Measurements from ENCODE around the gene ANKH.
A peak's percentile ranks its signal among the peaks of the same experiment; 100 is the strongest.

ANKH gene

DNA sequence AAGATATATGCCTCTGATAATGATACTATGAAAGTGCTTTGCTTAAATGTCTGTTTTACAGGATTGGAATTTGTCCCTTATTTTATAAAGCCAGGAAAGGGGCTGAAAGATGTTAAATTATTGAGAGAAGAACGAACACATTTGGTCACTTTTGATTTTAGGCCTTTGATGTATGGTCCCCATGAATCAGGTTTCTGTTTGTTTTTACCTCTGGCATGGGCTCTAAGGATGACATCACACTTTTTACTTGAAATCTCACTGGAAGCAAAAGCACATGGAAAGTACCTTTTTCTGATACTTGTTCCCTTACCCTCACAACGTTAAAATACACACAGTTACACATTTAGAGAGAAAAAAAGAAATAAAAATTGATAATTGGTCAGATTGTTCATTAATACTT is 200.2 kb downstream of the ANKH start:
- DNase-seq (ENCODE audit: low spot score) (no peak), ATAC-seq (ENCODE audit: low read depth) (no peak)
- Histone ChIP-seq H3K27ac (ENCODE audit: poor library complexity, severe bottlenecking) (no peak overlapping the region), H3K36me3 (ENCODE audit: low read depth) (peaks cover 29% of the 10 kb centered on the region), H3K4me1 (ENCODE audit: insufficient read depth, poor library complexity, severe bottlenecking) (peaks cover 52% of the 10 kb centered on the region), H3K27me3 (ENCODE audit: insufficient read depth, poor library complexity, severe bottlenecking) (no peaks in the 10 kb centered on the region), H3K4me3 (ENCODE audit: severe bottlenecking) (no peak overlapping the region), H3K9me3 (ENCODE audit: severe bottlenecking) (no peaks in the 10 kb centered on the region)
- TF ChIP-seq, protein P1, sequence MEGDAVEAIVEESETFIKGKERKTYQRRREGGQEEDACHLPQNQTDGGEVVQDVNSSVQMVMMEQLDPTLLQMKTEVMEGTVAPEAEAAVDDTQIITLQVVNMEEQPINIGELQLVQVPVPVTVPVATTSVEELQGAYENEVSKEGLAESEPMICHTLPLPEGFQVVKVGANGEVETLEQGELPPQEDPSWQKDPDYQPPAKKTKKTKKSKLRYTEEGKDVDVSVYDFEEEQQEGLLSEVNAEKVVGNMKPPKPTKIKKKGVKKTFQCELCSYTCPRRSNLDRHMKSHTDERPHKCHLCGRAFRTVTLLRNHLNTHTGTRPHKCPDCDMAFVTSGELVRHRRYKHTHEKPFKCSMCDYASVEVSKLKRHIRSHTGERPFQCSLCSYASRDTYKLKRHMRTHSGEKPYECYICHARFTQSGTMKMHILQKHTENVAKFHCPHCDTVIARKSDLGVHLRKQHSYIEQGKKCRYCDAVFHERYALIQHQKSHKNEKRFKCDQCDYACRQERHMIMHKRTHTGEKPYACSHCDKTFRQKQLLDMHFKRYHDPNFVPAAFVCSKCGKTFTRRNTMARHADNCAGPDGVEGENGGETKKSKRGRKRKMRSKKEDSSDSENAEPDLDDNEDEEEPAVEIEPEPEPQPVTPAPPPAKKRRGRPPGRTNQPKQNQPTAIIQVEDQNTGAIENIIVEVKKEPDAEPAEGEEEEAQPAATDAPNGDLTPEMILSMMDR (IDR thresholded peaks at IDR 0.05; ENCODE audit: poor library complexity, severe bottlenecking), result no peak

DNA sequence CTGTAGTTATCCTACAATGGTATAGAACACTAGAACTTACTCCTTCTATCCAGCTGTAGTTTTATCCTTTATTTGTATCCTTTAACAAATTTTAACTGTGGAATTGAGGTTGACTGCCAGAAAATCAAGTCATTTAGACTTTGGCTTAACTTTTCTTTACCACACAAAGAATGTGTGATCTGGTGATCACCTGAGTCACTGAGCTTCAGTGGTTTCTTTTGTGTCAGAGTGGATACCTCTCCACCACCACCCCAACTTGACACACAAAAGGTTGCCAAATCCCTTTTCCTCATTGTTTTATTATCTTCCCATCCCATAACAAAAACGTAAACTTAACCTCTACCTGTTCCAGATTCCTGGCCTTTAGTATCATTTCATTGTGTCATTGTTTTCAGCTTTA is 201.6 kb downstream of the ANKH start:
- ATAC-seq (ENCODE audit: low read depth) (peak; percentile 61), DNase-seq (ENCODE audit: low spot score) (no peak)
- Histone ChIP-seq H3K4me1 (ENCODE audit: insufficient read depth, poor library complexity, severe bottlenecking) (peaks cover 47% of the 10 kb centered on the region), H3K27me3 (ENCODE audit: insufficient read depth, poor library complexity, severe bottlenecking) (no peaks in the 10 kb centered on the region), H3K4me3 (ENCODE audit: severe bottlenecking) (no peak overlapping the region), H3K27ac (ENCODE audit: poor library complexity, severe bottlenecking) (peak overlapping the region; percentile 5), H3K9me3 (ENCODE audit: severe bottlenecking) (no peaks in the 10 kb centered on the region), H3K36me3 (ENCODE audit: low read depth) (peaks cover 28% of the 10 kb centered on the region)
- TF ChIP-seq, protein P1 (IDR thresholded peaks at IDR 0.05; ENCODE audit: poor library complexity, severe bottlenecking), result no peak

DNA sequence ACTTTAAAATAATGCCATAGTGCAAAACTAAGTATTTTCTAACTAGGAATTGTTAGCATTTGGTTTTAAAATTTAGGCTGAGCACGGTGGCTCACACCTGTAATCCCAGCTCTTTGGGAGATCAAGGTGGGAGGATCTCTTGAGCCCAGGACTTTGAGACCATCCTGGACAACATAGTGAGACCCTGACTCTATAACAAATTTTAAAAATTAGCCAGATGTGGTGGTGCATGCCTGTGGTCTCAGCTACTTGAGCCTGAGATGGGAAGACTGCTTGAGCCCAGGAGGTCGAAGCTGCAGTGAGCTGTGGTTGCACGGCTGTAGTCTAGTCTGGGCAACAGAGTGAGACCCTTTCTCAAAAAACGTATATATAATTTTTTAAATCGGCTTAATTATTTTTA is 202.2 kb downstream of the ANKH start:
- ATAC-seq (ENCODE audit: low read depth) (no peak), DNase-seq (ENCODE audit: low spot score) (no peak)
- H3K4me3 ChIP-seq (ENCODE audit: severe bottlenecking), result no peak overlapping the region
- TF ChIP-seq, protein P1 (IDR thresholded peaks at IDR 0.05; ENCODE audit: poor library complexity, severe bottlenecking), result no peak
- H3K9me3 ChIP-seq (ENCODE audit: severe bottlenecking), result no peaks in the 10 kb centered on the region
- peaks cover 41% of the 10 kb centered on the region for H3K4me1 ChIP-seq (ENCODE audit: insufficient read depth, poor library complexity, severe bottlenecking)
- H3K27ac ChIP-seq (ENCODE audit: poor library complexity, severe bottlenecking), result peak overlapping the region; percentile 5
- peaks cover 24% of the 10 kb centered on the region for H3K36me3 ChIP-seq (ENCODE audit: low read depth)
- H3K27me3 ChIP-seq (ENCODE audit: insufficient read depth, poor library complexity, severe bottlenecking), result no peaks in the 10 kb centered on the region

DNA sequence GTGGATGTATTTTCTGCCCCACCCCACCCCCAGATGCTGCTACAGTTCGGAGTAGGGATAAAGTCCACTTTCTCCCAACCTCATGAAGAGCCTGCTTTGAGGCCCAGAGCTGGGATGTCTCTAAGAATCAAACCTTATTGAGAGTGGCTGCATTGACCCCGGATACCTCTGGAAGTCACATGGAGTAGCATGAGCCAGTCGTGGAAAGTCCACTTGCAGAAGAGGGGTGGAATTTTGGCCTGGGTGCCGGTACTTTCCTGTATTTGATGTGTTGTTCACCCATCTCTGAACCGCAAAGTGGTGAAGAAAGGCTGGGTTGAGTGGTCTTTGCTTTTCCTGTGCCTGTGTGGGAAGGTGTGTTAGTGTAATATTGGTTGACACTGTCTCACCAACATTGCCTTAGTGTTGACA is 203.4 kb downstream of the ANKH start:
- ATAC-seq (ENCODE audit: low read depth) (no peak), DNase-seq (ENCODE audit: low spot score) (no peak)
- H3K36me3 ChIP-seq (ENCODE audit: low read depth), result peaks cover 20% of the 10 kb centered on the region
- peaks cover 41% of the 10 kb centered on the region for H3K4me1 ChIP-seq (ENCODE audit: insufficient read depth, poor library complexity, severe bottlenecking)
- H3K4me3 ChIP-seq (ENCODE audit: severe bottlenecking), result no peak overlapping the region
- no peaks in the 10 kb centered on the region for H3K27me3 ChIP-seq (ENCODE audit: insufficient read depth, poor library complexity, severe bottlenecking)
- H3K9me3 ChIP-seq (ENCODE audit: severe bottlenecking), result no peaks in the 10 kb centered on the region
- no peak overlapping the region for H3K27ac ChIP-seq (ENCODE audit: poor library complexity, severe bottlenecking)
- TF ChIP-seq, protein P1 (IDR thresholded peaks at IDR 0.05; ENCODE audit: poor library complexity, severe bottlenecking), result no peak

DNA sequence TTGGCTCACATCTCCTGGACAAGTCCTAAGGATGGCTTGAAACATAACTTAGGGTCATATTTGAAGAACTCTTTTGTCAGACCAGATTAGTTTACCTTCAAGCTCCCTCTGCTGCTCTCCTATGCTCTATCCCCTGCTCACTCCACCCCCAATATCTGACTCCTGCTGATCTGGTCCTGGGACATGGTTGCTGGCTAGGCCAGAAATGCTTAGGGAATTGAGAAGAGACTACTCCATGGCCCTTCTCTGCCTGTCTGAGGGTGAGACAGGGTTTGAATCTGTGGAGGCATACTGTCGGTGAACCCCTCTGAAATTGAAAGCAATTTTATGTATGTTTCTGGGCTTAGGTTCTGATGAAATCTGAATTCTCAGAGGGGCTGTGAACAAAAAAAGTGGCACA is 203.8 kb downstream of the ANKH start:
- no peaks in the 10 kb centered on the region for H3K27me3 ChIP-seq (ENCODE audit: insufficient read depth, poor library complexity, severe bottlenecking)
- H3K9me3 ChIP-seq (ENCODE audit: severe bottlenecking), result no peaks in the 10 kb centered on the region
- peaks cover 42% of the 10 kb centered on the region for H3K4me1 ChIP-seq (ENCODE audit: insufficient read depth, poor library complexity, severe bottlenecking)
- DNase-seq (ENCODE audit: low spot score) (no peak), ATAC-seq (ENCODE audit: low read depth) (no peak)
- H3K36me3 ChIP-seq (ENCODE audit: low read depth), result peaks cover 20% of the 10 kb centered on the region
- H3K27ac ChIP-seq (ENCODE audit: poor library complexity, severe bottlenecking), result no peak overlapping the region
- H3K4me3 ChIP-seq (ENCODE audit: severe bottlenecking), result no peak overlapping the region
- TF ChIP-seq, protein P1 (IDR thresholded peaks at IDR 0.05; ENCODE audit: poor library complexity, severe bottlenecking), result no peak

Measured in RWPE2 (cell line).